ENCODE measurements around the gene GMPS.
A peak's percentile ranks its signal among the peaks of the same experiment; 100 is the strongest.
"Not testable (repeated sequence)": the region's sequence is repeated elsewhere in the genome, so short reads cannot be mapped to it uniquely, and the experiment has no call there.

Gene GMPS

DNA sequence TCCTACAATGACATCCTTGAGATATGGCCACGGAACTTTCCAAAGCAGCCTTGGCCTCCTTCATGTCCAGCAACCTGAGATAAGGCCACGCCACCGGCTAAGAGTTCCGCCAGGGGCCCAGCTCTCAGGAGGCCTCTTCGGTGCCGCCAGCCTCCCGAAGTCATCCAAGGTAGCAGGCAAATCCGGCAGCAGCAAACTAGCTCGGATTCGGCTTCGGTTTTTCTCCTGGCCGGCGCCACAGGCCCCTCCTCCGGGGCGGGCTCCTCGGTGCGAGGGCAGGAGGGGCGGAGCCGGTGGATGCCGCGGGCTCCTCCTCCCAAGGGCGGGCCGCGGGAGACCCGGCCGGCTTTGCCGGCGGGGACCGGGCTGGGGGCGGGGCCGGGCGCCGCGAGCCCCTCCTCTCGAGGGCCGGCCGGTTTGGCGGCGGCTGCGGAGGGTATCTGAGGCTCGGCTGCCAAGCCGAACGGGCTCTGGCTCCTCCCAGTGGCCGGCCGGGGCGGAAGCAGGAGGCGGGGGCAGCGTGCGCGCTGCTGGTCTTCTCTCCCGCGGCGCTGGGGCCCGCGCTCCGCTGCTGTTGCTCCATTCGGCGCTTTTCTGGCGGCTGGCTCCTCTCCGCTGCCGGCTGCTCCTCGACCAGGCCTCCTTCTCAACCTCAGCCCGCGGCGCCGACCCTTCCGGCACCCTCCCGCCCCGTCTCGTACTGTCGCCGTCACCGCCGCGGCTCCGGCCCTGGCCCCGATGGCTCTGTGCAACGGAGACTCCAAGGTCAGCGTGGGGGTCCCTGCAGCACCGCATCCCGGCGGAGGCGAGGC lies at the start of gene GMPS:
Gene GMPS (plus strand): TSS at position 518 of the 812 bp plus-strand sequence. CDS start 221 bp downstream, at position 739.
- Mint-ChIP-seq H3K27ac (peak within 1 kb of the TSS; percentile 92), H3K9me3 (no peaks in the 10 kb centered on the region), H3K27me3 (no peaks in the 10 kb centered on the region), H3K4me3 (peak within 1 kb of the TSS; percentile 96), H3K36me3 (ENCODE audit: low read depth) (peaks cover 5% of the 10 kb centered on the region), H3K4me1 (ENCODE audit: low read depth) (peaks cover 34% of the 10 kb centered on the region)

GRCh38 chr3:155828490-155829098 lies 41.9 kb upstream of the GMPS start:
- peaks cover 22% of the 10 kb centered on the region for H3K36me3 Mint-ChIP-seq (ENCODE audit: low read depth)
- not testable (repeated sequence) for H3K4me1 Mint-ChIP-seq (ENCODE audit: low read depth); H3K4me3 Mint-ChIP-seq; H3K27ac Mint-ChIP-seq; H3K27me3 Mint-ChIP-seq; H3K9me3 Mint-ChIP-seq

GRCh38 chr3:155835341-155836071 lies 34.9 kb upstream of the GMPS start:
- Mint-ChIP-seq H3K9me3 (no peaks in the 10 kb centered on the region), H3K4me3 (no peak overlapping the region), H3K27ac (no peak overlapping the region), H3K36me3 (ENCODE audit: low read depth) (peaks cover 28% of the 10 kb centered on the region), H3K27me3 (no peaks in the 10 kb centered on the region), H3K4me1 (ENCODE audit: low read depth) (peaks cover 8% of the 10 kb centered on the region)

- Mint-ChIP-seq H3K27me3 (no peaks in the 10 kb centered on the region), H3K4me1 (ENCODE audit: low read depth) (peaks cover 44% of the 10 kb centered on the region), H3K4me3 (no peak overlapping the region), H3K9me3 (no peaks in the 10 kb centered on the region), H3K36me3 (ENCODE audit: low read depth) (peaks cover 24% of the 10 kb centered on the region), H3K27ac (no peak overlapping the region)
These were observed 26.9 kb upstream of the GMPS start for GRCh38 chr3:155843569-155843968.

DNA sequence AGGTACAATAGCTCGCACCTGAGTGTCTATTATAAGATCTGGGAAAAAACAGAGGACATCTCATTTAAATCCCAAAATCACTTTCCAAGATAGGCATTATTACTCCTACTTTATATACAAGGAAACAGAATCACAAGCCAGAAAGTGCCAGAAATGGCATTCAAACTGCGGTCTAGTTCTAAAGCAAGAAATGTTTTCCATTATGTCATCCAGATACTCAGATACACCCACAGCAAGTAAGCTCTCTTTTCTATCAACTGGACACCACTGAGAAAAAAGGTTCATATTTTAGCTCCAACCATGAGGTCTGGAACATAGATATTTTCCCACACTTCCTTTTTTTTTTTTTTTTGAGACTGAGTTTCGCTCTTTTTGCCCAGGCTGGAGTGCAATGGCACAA lies 24.3 kb upstream of the GMPS start:
- Mint-ChIP-seq H3K9me3 (no peaks in the 10 kb centered on the region), H3K36me3 (ENCODE audit: low read depth) (peaks cover 34% of the 10 kb centered on the region), H3K27ac (peak overlapping the region; percentile 54), H3K4me1 (ENCODE audit: low read depth) (peaks cover 59% of the 10 kb centered on the region), H3K4me3 (peak overlapping the region; percentile 34), H3K27me3 (no peaks in the 10 kb centered on the region)

DNA sequence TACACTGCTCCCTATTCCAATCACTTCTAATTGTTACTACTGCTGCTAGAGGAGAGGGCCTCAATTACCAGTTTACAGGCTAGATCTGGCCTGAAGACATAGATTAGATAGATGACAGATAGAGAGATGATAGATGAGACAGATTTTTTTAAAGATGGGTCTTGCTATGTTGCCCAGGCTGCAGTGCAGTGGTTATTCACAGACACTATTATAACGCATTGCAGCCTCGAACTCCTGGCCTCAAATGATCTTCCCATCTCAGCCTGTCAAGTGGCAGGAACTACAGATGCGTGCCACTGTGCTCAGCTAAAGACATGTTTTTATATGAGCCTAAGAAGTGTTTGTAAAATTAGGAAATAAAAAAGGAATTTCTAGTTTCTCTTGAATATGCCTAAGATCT lies 22.5 kb upstream of the GMPS start:
- Mint-ChIP-seq H3K4me1 (ENCODE audit: low read depth) (peaks cover 75% of the 10 kb centered on the region), H3K36me3 (ENCODE audit: low read depth) (peaks cover 49% of the 10 kb centered on the region)

DNA sequence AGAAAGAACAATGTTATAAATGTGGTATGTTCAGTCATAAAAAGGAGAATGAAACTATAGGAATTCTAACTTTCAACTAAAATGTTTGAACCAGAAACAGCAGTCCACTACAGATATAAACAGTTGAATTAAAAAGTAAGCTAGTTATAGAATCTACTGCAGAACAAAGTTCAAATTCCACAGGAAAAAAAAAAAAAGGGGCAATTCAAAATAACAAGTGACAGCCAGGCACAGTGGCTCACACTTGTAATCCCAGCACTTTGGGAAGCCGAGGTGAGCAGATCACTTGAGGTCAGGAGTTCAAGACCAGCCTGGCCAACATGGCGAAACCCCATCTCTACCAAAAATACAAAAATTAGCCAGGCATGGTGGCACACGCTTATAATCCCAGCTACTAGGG lies 21.0 kb upstream of the GMPS start:
- not testable (repeated sequence) for H3K27ac Mint-ChIP-seq, H3K9me3 Mint-ChIP-seq, H3K27me3 Mint-ChIP-seq
- peaks cover 73% of the 10 kb centered on the region for H3K4me1 Mint-ChIP-seq (ENCODE audit: low read depth)
- H3K36me3 Mint-ChIP-seq (ENCODE audit: low read depth): peaks cover 50% of the 10 kb centered on the region
- peak overlapping the region; percentile 57 for H3K4me3 Mint-ChIP-seq

More for the DNA sequence above, 22.5 kb upstream of the GMPS start:
- Mint-ChIP-seq H3K9me3 (no peaks in the 10 kb centered on the region), H3K4me3 (peak overlapping the region; percentile 23), H3K27me3 (no peaks in the 10 kb centered on the region), H3K27ac (no peak overlapping the region)

GRCh38 chr3:155852341-155852740 lies 18.1 kb upstream of the GMPS start:
- Mint-ChIP-seq H3K9me3 (no peaks in the 10 kb centered on the region), H3K4me1 (ENCODE audit: low read depth) (peaks cover 52% of the 10 kb centered on the region), H3K4me3 (peak overlapping the region; percentile 98), H3K27me3 (no peaks in the 10 kb centered on the region), H3K36me3 (ENCODE audit: low read depth) (peaks cover 40% of the 10 kb centered on the region), H3K27ac (peak overlapping the region; percentile 99)

DNA sequence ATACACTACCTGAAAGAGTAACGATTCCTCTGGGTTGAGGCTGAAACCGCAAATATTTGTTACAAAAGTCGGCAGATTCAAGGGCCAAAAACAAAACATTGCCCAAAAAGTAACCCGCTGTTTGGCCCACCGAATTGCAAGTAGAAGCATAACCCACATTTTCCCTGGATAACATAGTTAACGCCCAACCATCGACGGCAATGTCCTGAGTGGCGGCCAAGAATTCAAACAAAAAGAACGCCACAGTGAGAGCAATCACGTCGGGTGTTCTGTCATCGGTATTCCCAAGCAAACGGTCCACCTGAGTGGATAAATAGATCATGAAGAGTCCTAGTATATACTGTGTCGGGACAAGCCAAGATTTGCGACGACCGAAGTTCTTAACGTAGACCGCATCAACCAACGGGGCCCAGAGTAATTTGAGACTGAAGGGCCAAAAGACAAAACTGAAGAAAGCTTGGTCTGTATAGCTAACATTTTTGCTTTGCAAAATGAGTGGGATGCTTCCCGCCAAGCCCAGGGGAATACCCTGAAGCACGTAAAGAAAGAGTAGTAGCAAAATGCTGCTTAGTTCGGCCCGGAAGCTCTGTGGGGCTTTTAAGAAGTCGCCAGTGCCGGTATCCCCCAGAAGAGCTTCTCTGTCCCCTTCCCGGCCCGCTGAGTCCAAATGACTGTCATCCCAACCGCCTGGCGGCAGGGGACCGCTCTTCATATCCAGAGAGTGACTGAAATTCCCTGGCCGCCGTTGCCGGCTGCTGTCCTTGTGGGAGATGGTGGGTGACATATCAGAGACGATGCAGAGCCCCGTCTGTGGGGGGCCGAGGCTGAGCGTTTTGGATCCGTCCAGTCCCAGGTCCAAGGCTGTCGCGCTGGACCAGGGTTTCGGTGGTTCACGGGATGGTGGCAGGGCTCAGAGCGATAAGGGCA lies 17.0 kb upstream of the GMPS start:
- Mint-ChIP-seq H3K27ac (peak overlapping the region; percentile 99), H3K9me3 (no peaks in the 10 kb centered on the region), H3K4me1 (ENCODE audit: low read depth) (peaks cover 43% of the 10 kb centered on the region), H3K4me3 (peak overlapping the region; percentile 98), H3K27me3 (no peaks in the 10 kb centered on the region), H3K36me3 (ENCODE audit: low read depth) (peaks cover 34% of the 10 kb centered on the region)

GRCh38 chr3:155854141-155854940 lies 16.1 kb upstream of the GMPS start, which contains the start of gene SLC33A1:
Gene SLC33A1 (minus strand): TSS chr3:155854427. CDS start chr3:155853997, 430 bp downstream.
- peaks cover 38% of the 10 kb centered on the region for H3K4me1 Mint-ChIP-seq (ENCODE audit: low read depth)
- peaks cover 31% of the 10 kb centered on the region for H3K36me3 Mint-ChIP-seq (ENCODE audit: low read depth)
- H3K27ac Mint-ChIP-seq: peak within 1 kb of the TSS; percentile 99
- H3K4me3 Mint-ChIP-seq: peak within 1 kb of the TSS; percentile 98
- H3K27me3 Mint-ChIP-seq: no peaks in the 10 kb centered on the region
- H3K9me3 Mint-ChIP-seq: no peaks in the 10 kb centered on the region

GRCh38 chr3:155859859-155860258 lies 10.6 kb upstream of the GMPS start:
- Mint-ChIP-seq H3K27me3 (no peaks in the 10 kb centered on the region), H3K4me3 (no peak overlapping the region), H3K9me3 (peaks cover 3% of the 10 kb centered on the region), H3K36me3 (ENCODE audit: low read depth) (peaks cover 1% of the 10 kb centered on the region), H3K4me1 (ENCODE audit: low read depth) (peaks cover 31% of the 10 kb centered on the region), H3K27ac (no peak overlapping the region)

GRCh38 chr3:155860424-155860823 lies 10.0 kb upstream of the GMPS start:
- not testable (repeated sequence) for H3K36me3 Mint-ChIP-seq (ENCODE audit: low read depth); H3K4me3 Mint-ChIP-seq; H3K27ac Mint-ChIP-seq; H3K27me3 Mint-ChIP-seq; H3K9me3 Mint-ChIP-seq
- H3K4me1 Mint-ChIP-seq (ENCODE audit: low read depth): peaks cover 29% of the 10 kb centered on the region

GRCh38 chr3:155861476-155862183 lies 8.8 kb upstream of the GMPS start:
- peaks cover 29% of the 10 kb centered on the region for H3K4me1 Mint-ChIP-seq (ENCODE audit: low read depth)
- H3K27me3 Mint-ChIP-seq: no peaks in the 10 kb centered on the region
- peak overlapping the region; percentile 41 for H3K27ac Mint-ChIP-seq
- peaks cover 3% of the 10 kb centered on the region for H3K9me3 Mint-ChIP-seq
- H3K4me3 Mint-ChIP-seq: no peak overlapping the region
- no peaks in the 10 kb centered on the region for H3K36me3 Mint-ChIP-seq (ENCODE audit: low read depth)

Measured in stimulated activated naive CD8-positive, alpha-beta T cell treated with anti-CD3 and anti-CD28 coated beads, Interleukin-15, Interleukin-2, amounts not matched to agents 100 ng/mL and 50 ng/mL, for 24 hours (primary cell).